ENCODE measurements around the gene RALBP1. TPM values are rescaled to one million over a fixed set of nuclear protein-coding genes. Genes with fewer than 3 reads are reported as not detected.
A peak's percentile ranks its signal among the peaks of the same experiment; 100 is the strongest.
"Not testable (repeated sequence)": the region's sequence is repeated elsewhere in the genome, so short reads cannot be mapped to it uniquely, and the experiment has no call there.

Gene RALBP1
- total RNA-seq (10 to 100 TPM; 44.9 to 57.5 (median 48.6) TPM), polyA plus RNA-seq (32.4 TPM)
- long read RNA-seq, donor 1, full-length matches to known transcripts: 72 of 111 reads
- long read RNA-seq, donor 1, partial matches to known transcripts: 35 of 111 reads
- long read RNA-seq, donor 1, other reads (novel, unspliced or antisense): 4 of 111 reads
- long read RNA-seq, donor 2, full-length matches to known transcripts: 60 of 77 reads
- long read RNA-seq, donor 2, partial matches to known transcripts: 9 of 77 reads
- long read RNA-seq, donor 2, other reads (novel, unspliced or antisense): 8 of 77 reads
- long read RNA-seq, donor 3, full-length matches to known transcripts: 2 of 44 reads
- long read RNA-seq, donor 3, partial matches to known transcripts: 41 of 44 reads
- long read RNA-seq, donor 3, other reads (novel, unspliced or antisense): 1 of 44 reads
- long read RNA-seq, donor 4, full-length matches to known transcripts: 50 of 64 reads
- long read RNA-seq, donor 4, partial matches to known transcripts: 12 of 64 reads
- long read RNA-seq, donor 4, other reads (novel, unspliced or antisense): 2 of 64 reads

- peaks cover 3% of the 10 kb centered on the region for H3K4me1 ChIP-seq (ENCODE audit: control insufficient read depth, insufficient read depth, low read length)
- ATAC-seq: peak; percentile 99
- intact Hi-C loops (cut with DNase I): no loop called here
- H3K27ac ChIP-seq (ENCODE audit: low read length): peak within 1 kb of the TSS; percentile 76
- WGBS: under 1% methylated on average over 69 of the region's 69 CpGs
- peak within 1 kb of the TSS; percentile 77 for H3K4me3 ChIP-seq (ENCODE audit: low read length)
- no peaks in the 10 kb centered on the region for H3K27me3 ChIP-seq (ENCODE audit: control insufficient read depth, insufficient read depth)
- peak; percentile 100 for DNase-seq
- no peaks in the 10 kb centered on the region for H3K9me3 ChIP-seq (ENCODE audit: control insufficient read depth, low read length)
Observed at GRCh38 chr18:9474983-9475642, at the start of gene RALBP1. TSS of gene RALBP1 (plus strand) at chr18:9475513. CDS start at chr18:9513046, 37,533 bp downstream.

DNA sequence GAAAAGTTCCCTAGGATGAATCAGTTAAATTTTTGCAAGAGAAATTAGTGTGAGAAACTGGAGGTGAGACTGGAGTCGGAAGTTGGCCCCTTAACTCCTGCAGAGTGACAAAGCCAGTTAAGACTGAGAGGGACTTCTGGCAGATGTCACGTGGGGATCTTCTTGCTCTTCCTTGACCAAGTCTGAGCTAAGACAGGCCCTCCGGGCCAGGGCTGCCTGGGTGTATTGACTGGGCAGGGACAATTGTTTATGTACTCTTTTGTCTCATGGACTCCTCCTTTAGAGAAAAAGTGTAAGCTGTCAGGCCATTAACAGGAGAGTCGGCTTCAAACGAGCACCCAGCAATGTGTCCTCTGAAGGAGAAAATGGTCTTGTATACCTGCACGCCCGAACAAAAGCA lies 48.6 kb upstream of the RALBP1 start:
- 91% methylated on average over 7 of the region's 7 CpGs for WGBS
- Histone ChIP-seq H3K27ac (ENCODE audit: low read length) (no peak overlapping the region), H3K9me3 (ENCODE audit: control insufficient read depth, low read length) (no peaks in the 10 kb centered on the region), H3K4me3 (ENCODE audit: low read length) (no peak overlapping the region), H3K4me1 (ENCODE audit: control insufficient read depth, insufficient read depth, low read length) (no peaks in the 10 kb centered on the region), H3K27me3 (ENCODE audit: control insufficient read depth, insufficient read depth) (no peaks in the 10 kb centered on the region)
- intact Hi-C loops (cut with DNase I): no loop called here
- ATAC-seq: no peak
- no peak for DNase-seq

GRCh38 chr18:9428301-9428706 lies 47.0 kb upstream of the RALBP1 start:
- WGBS: 90% methylated on average over 11 of the region's 11 CpGs
- DNase-seq (no peak), ATAC-seq (no peak)
- Histone ChIP-seq H3K27ac (ENCODE audit: low read length) (no peak overlapping the region), H3K4me3 (ENCODE audit: low read length) (no peak overlapping the region), H3K9me3 (ENCODE audit: control insufficient read depth, low read length) (no peaks in the 10 kb centered on the region), H3K4me1 (ENCODE audit: control insufficient read depth, insufficient read depth, low read length) (no peaks in the 10 kb centered on the region), H3K27me3 (ENCODE audit: control insufficient read depth, insufficient read depth) (no peaks in the 10 kb centered on the region)
- intact Hi-C loops (cut with DNase I): no loop called here

DNA sequence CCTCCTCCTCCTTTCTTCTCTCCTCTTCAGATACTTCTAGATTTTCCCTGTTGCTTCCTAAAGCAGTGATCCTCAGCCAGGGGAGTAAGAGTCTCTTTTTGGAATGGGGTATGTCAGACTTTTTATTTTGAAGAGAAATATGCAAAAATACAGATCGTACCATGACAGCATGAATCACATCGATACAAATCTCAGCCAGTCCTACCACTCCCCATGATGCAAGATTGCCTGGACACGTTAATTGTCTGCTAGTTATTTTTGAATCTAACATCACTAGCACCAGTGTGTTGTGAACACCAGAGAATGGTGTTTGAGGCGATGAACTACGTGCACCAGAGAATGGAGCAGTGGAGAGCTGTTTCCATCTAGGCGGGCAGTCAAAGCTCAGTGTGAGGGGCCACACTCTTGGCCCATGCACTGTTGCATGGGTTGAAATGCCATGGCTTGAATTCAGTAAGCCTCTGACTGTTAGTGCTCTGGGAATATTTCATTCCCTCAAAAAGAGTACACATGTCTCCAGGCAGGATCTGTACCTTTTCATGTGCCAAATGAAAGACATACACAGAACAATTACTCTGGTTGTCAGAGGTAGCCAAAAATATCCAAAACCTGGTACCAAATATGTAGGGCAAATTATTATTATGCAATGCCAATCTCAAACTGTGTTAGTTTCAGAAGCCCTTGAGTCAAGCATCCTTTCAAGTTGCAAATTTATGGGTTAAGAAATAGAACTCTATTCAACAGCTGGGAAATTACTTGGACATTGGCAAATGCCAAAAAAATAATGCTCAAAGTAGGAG lies 46.3 kb upstream of the RALBP1 start:
- WGBS: 77% methylated on average over 6 of the region's 6 CpGs
- H3K4me3 ChIP-seq (ENCODE audit: low read length): no peak overlapping the region
- DNase-seq (no peak), ATAC-seq (no peak)
- intact Hi-C loops (cut with DNase I): no loop called here
- no peaks in the 10 kb centered on the region for H3K9me3 ChIP-seq (ENCODE audit: control insufficient read depth, low read length)
- H3K27me3 ChIP-seq (ENCODE audit: control insufficient read depth, insufficient read depth): no peaks in the 10 kb centered on the region
- no peak overlapping the region for H3K27ac ChIP-seq (ENCODE audit: low read length)
- H3K4me1 ChIP-seq (ENCODE audit: control insufficient read depth, insufficient read depth, low read length): no peaks in the 10 kb centered on the region

DNA sequence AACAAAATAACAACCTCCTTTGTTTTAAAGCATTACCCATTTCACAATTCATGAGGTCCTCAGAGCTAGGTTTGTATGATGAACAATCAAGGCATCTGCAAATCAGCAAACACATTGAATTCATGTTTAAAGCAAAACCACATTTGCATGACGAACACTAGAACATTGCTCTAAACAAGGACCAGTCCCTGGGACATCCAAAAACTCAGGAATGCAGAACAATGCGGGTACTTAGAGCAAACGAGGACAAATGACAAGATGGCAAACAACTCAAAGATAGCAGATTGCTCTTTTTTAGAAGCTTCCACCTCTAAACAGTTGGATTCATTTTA lies 45.7 kb upstream of the RALBP1 start:
- no peaks in the 10 kb centered on the region for H3K27me3 ChIP-seq (ENCODE audit: control insufficient read depth, insufficient read depth)
- WGBS: 46% methylated on average over 3 of the region's 3 CpGs
- no peaks in the 10 kb centered on the region for H3K9me3 ChIP-seq (ENCODE audit: control insufficient read depth, low read length)
- intact Hi-C loops (cut with DNase I): no loop called here
- ATAC-seq (no peak), DNase-seq (no peak)
- H3K27ac ChIP-seq (ENCODE audit: low read length): no peak overlapping the region
- no peaks in the 10 kb centered on the region for H3K4me1 ChIP-seq (ENCODE audit: control insufficient read depth, insufficient read depth, low read length)
- H3K4me3 ChIP-seq (ENCODE audit: low read length): no peak overlapping the region

DNA sequence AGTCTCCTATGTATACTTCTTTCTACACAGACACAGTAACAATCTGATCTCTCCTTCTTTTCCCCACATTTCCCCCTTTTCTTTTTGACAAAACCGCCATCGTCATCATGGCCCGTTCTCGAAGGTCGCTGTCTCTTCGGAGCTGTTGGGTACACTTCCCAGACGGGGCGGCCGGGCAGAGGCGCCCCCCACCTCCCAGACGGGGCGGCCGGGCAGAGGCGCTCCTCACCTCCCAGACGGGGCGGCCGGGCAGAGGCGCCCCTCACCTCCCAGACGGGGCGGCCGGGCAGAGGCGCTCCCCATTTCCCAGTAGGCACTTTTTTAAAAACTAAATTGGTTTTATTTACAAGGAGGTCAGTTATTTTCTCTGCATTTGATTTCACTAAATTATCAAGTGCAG lies 45.0 kb upstream of the RALBP1 start:
- H3K9me3 ChIP-seq (ENCODE audit: control insufficient read depth, low read length); H3K4me3 ChIP-seq (ENCODE audit: low read length); H3K4me1 ChIP-seq (ENCODE audit: control insufficient read depth, insufficient read depth, low read length); ATAC-seq; DNase-seq; intact Hi-C loops (cut with DNase I); H3K27ac ChIP-seq (ENCODE audit: low read length); H3K27me3 ChIP-seq (ENCODE audit: control insufficient read depth, insufficient read depth): not testable (repeated sequence)
- 93% methylated on average over 22 of the region's 22 CpGs for WGBS

GRCh38 chr18:9431296-9431695 lies 44.0 kb upstream of the RALBP1 start:
- H3K27me3 ChIP-seq (ENCODE audit: control insufficient read depth, insufficient read depth): no peaks in the 10 kb centered on the region
- no peak overlapping the region for H3K4me3 ChIP-seq (ENCODE audit: low read length)
- no peaks in the 10 kb centered on the region for H3K4me1 ChIP-seq (ENCODE audit: control insufficient read depth, insufficient read depth, low read length)
- intact Hi-C loops (cut with DNase I): no loop called here
- H3K27ac ChIP-seq (ENCODE audit: low read length): no peak overlapping the region
- ATAC-seq (no peak), DNase-seq (no peak)
- 95% methylated on average over 6 of the region's 6 CpGs for WGBS
- no peaks in the 10 kb centered on the region for H3K9me3 ChIP-seq (ENCODE audit: control insufficient read depth, low read length)

- H3K27me3 ChIP-seq (ENCODE audit: control insufficient read depth, insufficient read depth); ATAC-seq; H3K27ac ChIP-seq (ENCODE audit: low read length); intact Hi-C loops (cut with DNase I); DNase-seq; H3K4me3 ChIP-seq (ENCODE audit: low read length); H3K9me3 ChIP-seq (ENCODE audit: control insufficient read depth, low read length); H3K4me1 ChIP-seq (ENCODE audit: control insufficient read depth, insufficient read depth, low read length): not testable (repeated sequence)
- WGBS: 92% methylated on average over 10 of the region's 10 CpGs
Observed at GRCh38 chr18:9433122-9433521, 42.2 kb upstream of the RALBP1 start.

DNA sequence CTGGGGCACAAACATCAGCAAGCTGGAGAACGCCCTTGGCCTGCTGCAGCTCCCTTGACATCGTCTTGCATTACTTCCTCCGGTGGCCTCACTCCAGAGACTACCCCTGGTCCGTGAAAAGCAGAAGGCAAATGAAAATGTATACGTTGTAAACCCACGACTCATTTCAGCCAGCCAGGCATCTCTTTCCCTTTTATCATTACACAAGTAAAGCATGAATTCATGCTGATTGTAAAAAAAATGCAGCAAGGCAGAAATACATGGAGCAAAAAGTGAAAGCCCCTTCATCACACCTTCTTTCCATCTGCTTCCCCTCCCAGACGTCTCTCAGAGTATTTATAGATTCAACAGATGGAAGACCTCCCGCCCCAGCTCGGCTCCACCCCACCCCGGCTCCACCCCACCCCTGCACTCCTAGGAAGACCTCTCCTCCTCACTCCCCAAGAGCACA lies 41.6 kb upstream of the RALBP1 start:
- H3K27ac ChIP-seq (ENCODE audit: low read length): no peak overlapping the region

GRCh38 chr18:9434122-9434701 lies 41.1 kb upstream of the RALBP1 start:
- no peak for DNase-seq
- WGBS: 59% methylated on average over 18 of the region's 18 CpGs
- intact Hi-C loops (cut with DNase I): no loop called here

More for the DNA sequence above, 41.6 kb upstream of the RALBP1 start:
- no peaks in the 10 kb centered on the region for H3K27me3 ChIP-seq (ENCODE audit: control insufficient read depth, insufficient read depth)
- WGBS: 26% methylated on average over 10 of the region's 10 CpGs
- intact Hi-C loops (cut with DNase I): no loop called here
- no peak for DNase-seq
- no peaks in the 10 kb centered on the region for H3K9me3 ChIP-seq (ENCODE audit: control insufficient read depth, low read length)
- H3K4me3 ChIP-seq (ENCODE audit: low read length): no peak overlapping the region
- no peaks in the 10 kb centered on the region for H3K4me1 ChIP-seq (ENCODE audit: control insufficient read depth, insufficient read depth, low read length)
- peak; percentile 13 to 22 for ATAC-seq

More at GRCh38 chr18:9434122-9434701, 41.1 kb upstream of the RALBP1 start:
- Histone ChIP-seq H3K9me3 (ENCODE audit: control insufficient read depth, low read length) (no peaks in the 10 kb centered on the region), H3K27me3 (ENCODE audit: control insufficient read depth, insufficient read depth) (no peaks in the 10 kb centered on the region), H3K4me3 (ENCODE audit: low read length) (no peak overlapping the region), H3K27ac (ENCODE audit: low read length) (no peak overlapping the region), H3K4me1 (ENCODE audit: control insufficient read depth, insufficient read depth, low read length) (no peaks in the 10 kb centered on the region)
- peak; percentile 38 to 41 for ATAC-seq

Data from right cardiac atrium (tissue), 5 donors.